ENCODE data around the gene KIF21B.
A peak's percentile ranks its signal among the peaks of the same experiment; 100 is the strongest.

The KIF21B gene

GRCh38 chr1:201049248-201049831 is 25.8 kb upstream of the KIF21B start:
- no peak for DNase-seq (ENCODE audit: low read depth in 2 of 3, low spot score in 2 of 3)

DNA sequence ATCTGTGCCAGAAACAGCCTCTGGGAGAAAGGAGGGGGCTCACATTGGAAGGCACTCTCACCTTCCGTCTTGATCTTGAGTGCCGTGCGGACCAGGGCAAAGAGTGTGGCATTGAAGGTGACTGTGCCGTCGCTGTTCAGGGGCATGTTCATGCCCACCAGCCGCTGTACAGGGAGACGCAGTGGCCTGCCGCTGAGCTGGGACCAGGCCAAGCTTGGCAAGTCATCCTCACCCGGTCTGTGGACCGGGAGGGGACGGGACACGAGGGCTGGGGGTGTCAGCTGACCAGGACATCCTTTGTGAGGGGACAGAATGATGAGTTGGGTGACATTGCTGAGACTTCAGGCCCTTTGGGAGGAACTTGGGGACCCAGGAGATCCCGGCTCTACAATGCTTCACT is 25.0 kb upstream of the KIF21B start:
- DNase-seq (ENCODE audit: low read depth in 2 of 3, low spot score in 2 of 3): no peak

DNA sequence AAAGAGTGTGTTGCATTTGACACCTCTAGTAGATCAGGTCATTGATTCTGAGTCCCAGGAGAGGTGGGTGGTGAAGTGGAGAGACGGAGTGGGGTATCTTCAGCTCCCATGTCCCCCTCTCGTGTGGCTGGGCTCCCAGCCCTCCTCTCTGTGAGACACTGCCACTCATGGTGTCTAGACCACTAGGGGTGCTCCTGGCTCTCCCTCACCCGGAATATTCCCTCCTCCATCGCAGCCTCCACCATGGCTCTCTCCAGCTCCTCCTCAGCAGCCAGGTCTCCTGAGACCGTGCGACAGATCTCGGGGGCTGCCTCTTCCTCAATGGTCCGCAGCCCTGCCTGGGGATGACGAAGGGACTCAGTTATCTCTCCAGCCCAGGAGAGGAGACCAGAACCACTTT is 20.6 kb upstream of the KIF21B start:
- no peak for DNase-seq (ENCODE audit: low read depth in 2 of 3, low spot score in 2 of 3)

DNA sequence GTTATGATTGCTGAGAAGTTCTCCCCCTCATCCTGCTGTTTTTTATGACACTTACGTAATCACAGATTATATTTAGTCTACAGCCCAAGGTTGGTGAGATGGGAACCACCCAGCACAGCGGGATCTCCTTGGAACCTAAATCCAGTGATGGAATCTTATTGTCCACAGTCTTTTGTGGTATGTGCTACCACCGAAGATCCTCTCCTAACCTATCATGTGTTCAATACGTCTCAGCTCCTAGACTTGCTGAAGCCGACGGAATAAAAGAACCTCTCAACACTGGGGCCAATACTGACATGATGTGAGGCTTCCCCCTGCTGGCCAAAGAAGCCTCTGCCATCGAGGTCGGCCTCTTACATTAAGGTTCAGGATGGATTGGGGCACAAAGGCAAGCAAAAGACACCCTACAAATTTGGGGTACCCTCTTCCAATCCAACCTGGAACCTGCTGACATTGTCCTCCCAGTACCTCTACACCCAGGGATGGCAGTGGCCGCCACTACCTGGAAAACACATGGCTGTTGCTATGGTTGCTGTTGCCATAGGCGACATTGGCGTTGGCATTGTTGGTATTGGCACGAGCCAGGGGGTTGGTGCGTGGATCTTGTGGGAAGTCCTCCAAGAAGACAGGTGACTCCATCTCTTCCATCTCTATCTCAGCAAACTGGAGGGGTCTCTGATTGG is 19.4 kb upstream of the KIF21B start:
- DNase-seq (ENCODE audit: low read depth in 2 of 3, low spot score in 2 of 3): peak in 1 of 3 experiments; percentile 23

GRCh38 chr1:201041011-201041410 is 17.5 kb upstream of the KIF21B start:
- no peak for DNase-seq (ENCODE audit: low read depth in 2 of 3, low spot score in 2 of 3)

GRCh38 chr1:201039876-201040275 is 16.4 kb upstream of the KIF21B start:
- DNase-seq (ENCODE audit: low read depth in 2 of 3, low spot score in 2 of 3): no peak

DNA sequence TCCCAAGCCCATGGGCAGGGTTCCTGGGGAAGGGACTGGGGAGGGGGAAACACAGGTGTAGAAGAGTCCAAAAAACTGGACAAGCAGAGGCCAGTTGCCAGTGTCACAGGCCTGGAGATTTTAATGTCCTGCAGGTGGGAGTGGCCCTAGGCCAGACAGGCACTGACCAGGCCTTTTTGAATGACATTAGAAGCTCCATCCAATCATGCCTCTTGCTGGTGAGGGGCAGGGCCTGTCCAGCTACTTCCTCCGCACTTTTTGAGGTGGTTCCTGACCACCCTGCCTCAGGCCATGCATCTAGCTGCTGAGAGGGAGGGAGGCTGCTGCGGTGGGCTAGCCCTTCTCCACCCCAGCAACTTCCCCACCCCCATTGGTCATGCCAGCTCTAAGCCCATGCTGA is 15.9 kb upstream of the KIF21B start:
- DNase-seq (ENCODE audit: low read depth in 2 of 3, low spot score in 2 of 3): no peak

DNA sequence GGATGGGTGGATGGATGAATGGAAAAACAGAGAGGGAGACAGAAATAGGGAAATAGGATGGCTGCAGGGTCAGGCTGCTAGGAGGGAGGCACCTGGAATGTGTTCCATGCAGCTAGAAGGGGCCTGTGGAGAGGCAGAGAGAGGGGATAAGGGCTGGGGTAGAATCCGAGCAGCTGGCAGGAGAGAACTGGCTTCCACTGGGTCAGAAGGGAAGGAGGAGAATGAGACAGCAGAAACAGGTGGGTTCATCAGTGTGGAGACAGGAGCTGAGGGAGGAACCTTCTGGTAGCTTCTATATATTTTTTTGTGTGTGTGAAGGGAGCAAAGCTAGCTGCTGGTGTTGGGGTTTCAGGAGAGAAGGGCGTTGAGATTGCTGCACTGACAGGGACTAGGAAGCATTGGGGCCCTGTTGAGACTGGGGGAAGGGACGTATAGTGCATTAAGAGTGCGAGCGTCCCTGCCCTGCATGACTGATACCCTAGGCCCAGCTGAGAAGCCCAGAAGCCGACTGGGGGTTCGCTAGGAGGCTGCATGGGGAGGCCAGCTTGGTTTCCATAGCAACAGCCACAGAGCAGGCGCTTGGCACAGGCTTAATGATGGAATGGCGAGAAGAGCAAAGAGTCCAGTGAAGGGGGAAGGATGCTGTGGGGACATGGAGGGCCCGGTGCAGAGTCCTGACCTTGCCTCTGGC is 14.8 kb upstream of the KIF21B start:
- DNase-seq (ENCODE audit: low read depth in 2 of 3, low spot score in 2 of 3): no peak

- no peak for DNase-seq (ENCODE audit: low read depth in 2 of 3, low spot score in 2 of 3)
Observed at GRCh38 chr1:201036188-201036842, 12.8 kb upstream of the KIF21B start.

- no peak for DNase-seq (ENCODE audit: low read depth in 2 of 3, low spot score in 2 of 3)
Observed at GRCh38 chr1:201034671-201035070, 11.2 kb upstream of the KIF21B start.

DNA sequence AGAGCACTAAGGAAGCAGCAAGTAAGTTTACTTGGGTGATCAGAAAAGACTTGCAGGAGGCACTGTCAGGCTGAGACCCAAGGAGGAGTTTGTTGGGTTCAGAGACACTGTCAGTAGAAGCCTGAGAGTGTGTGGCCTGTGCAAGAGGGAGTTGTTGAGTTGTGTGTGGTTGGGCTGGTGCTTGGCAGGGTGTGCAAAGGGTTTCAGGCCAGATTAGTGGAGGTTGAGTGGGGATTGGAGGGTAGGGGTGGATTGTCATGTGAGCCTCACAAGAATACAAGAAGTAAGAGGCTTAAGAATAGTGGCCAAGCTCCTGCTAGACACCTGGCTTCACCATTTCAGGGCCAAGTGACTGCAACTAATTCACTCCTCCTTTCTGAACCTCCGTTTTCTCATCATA is 8.9 kb upstream of the KIF21B start:
- no peak for DNase-seq (ENCODE audit: low read depth in 2 of 3, low spot score in 2 of 3)

DNA sequence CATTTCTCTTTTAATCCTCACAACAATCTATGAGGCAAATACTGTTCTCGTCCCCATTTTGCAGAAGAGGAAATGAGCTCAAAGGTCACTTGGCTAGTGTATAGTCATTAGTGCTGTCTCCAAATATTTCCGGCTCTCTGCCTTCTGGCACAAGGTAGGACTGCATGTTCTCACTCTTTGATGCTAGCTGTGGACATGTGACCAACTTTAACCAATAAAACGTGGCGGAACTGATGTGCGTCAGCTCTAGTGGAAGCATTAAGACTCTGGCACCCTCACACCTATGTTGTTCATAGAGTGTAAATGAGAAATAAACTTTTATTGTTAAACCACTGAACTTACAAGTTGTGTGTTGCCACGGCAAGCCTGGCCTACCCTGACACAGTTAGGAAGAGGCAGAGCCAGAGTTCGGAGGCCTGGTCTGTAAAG is 5.0 kb upstream of the KIF21B start:
- no peak for DNase-seq (ENCODE audit: low read depth in 2 of 3, low spot score in 2 of 3)

DNA sequence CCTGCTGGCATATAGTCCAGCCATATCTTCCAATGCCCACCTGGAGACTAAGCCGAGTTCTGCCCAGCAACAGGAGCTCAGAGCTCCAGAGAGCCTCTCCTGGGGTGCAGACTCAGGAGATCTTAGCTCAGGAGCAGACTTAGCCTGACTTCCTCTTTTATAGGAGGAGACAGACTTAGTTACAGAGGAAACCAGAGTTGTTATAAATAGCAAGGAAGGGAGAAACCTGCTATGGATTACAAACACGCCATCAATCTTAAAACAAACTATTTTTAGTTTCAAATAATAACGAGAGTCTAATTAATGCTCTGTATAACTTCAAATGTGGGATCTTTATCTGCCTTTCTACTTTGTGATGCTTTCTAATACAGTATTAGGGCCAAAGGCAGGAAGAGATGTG is 3.3 kb upstream of the KIF21B start:
- DNase-seq (ENCODE audit: low read depth in 2 of 3, low spot score in 2 of 3): no peak

DNA sequence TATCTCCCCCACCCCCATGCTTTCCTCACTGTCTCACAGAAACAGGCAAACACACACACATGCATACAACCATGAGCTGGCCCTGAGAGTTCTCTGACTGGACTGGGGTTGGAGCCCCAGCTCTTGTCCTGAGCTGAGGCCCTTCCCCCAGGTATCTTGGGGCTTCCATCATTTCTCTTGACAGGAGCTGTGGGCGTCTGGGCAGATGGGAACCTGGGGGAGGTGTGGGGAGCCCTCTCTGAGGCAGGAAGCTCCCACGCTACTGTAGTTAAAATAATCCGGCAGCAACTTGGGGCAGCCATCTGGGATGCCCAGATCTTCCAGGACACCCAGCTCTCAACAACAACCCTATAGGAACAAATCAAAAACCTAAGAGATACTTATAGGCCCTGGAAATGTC is 2.7 kb upstream of the KIF21B start:
- DNase-seq (ENCODE audit: low read depth in 2 of 3, low spot score in 2 of 3): no peak

DNA sequence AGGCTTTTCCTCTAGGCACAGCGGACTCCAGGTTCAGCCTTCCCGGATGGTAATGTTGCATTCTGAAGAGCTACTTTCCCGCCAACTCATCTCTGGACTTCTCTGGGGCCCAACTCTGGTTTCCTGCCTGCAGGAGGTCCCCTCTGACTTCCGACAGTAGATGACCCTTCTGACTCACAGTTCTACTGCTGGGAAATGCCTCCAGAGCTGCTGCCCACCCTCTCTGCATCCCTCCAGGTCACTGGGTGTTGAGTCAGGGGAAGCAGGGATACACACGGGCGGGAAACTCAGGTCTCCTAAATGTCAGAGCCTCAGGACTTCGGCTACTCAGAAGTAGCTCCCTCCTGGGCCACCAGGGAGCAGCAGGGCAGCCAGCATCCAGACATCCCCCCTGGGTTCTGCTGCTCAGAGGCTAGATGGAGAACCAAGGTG is 2.1 kb upstream of the KIF21B start:
- DNase-seq (ENCODE audit: low read depth in 2 of 3, low spot score in 2 of 3): no peak

DNA sequence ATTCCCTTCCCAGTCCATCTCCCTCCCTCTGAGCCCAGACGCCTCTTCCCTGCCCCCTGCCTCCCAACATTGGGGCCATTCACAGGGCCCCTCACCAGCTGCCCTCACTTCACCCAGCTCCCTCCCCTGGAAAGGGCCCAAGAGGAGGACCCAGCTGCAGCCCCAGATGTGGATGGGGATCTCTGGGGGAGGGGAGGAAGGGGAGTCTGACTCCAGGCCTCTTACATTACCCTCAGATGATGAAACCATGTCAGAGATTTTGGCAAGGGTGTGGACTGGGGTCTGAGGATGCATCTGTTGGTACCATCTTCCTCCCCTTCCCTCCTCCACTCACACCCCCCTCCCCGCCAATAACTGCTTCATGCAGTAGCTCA is 1.1 kb upstream of the KIF21B start:
- DNase-seq (ENCODE audit: low read depth in 2 of 3, low spot score in 2 of 3): no peak

DNA sequence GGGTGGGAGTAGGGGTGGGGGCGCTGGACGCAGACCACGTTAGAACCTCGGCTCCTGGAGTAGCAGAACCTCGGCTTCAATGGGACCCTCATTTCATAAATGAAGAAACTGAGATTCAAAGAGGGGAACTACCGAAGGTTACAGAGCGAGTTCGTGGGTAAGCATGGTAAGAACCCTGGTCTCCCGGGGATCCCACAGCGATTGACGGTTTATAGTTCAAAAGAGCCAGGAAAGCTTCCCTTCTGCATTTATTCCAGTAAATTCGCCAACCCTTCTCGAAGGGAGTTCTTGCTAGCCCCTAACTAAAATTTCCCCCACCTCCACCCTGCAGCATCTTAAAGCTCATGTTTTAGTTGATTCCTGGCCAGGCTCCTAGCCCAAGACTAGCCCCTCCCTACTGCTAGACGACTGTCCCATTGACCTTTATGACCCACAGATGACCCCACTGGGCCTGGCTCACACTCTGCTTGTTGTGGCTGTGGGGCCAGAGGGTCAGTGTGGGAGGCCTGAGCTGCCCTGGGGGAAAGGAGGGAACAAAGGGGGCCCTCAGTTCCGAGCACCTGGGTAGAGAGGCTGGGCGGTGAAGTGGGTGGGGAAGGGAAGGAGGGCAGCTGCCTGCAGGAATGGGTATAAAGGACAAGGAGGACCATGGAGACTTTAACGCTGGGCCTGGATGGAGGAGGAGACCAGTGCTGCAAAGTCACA is 558 bp upstream of the KIF21B start:
- DNase-seq (ENCODE audit: low read depth in 2 of 3, low spot score in 2 of 3): no peak

DNA sequence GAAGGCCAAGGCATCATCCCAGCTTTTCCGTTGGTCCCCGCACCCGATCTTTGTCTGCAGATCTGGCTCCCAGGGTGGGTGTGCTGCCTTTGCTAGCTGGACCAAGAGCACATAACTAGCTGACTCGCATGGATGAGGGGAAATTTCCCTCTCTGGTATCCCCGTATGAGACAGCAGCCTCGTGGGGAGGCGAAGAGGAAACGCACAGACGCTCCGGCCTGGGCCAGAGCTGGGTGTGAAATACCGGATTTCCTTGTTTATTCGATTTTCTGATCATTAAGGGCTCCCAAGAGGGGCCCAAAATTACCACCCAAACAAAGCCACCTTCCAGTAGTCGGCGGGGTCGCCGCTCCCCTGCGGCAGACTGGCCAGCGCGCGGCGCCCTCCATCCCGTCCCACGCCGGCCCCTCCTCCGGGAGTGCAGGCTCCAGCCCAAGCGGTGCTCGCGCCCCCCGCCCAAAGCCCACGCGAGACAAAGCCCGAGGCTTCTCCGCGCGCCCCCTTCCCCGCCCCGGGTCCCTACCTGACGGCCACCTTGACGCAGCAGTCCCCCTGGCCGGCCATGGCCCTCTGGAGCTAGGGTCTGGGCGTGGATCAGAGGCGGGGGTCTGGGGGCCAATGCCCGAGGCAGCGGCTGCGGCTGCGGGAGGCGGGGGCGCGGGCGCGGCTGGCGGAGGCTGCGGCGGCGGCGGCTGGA is 546 bp downstream of the KIF21B start:
- DNase-seq (ENCODE audit: low read depth in 2 of 3, low spot score in 2 of 3): no peak

GRCh38 chr1:201022493-201022819 is 1.1 kb downstream of the KIF21B start:
- no peak for DNase-seq (ENCODE audit: low read depth in 2 of 3, low spot score in 2 of 3)

DNA sequence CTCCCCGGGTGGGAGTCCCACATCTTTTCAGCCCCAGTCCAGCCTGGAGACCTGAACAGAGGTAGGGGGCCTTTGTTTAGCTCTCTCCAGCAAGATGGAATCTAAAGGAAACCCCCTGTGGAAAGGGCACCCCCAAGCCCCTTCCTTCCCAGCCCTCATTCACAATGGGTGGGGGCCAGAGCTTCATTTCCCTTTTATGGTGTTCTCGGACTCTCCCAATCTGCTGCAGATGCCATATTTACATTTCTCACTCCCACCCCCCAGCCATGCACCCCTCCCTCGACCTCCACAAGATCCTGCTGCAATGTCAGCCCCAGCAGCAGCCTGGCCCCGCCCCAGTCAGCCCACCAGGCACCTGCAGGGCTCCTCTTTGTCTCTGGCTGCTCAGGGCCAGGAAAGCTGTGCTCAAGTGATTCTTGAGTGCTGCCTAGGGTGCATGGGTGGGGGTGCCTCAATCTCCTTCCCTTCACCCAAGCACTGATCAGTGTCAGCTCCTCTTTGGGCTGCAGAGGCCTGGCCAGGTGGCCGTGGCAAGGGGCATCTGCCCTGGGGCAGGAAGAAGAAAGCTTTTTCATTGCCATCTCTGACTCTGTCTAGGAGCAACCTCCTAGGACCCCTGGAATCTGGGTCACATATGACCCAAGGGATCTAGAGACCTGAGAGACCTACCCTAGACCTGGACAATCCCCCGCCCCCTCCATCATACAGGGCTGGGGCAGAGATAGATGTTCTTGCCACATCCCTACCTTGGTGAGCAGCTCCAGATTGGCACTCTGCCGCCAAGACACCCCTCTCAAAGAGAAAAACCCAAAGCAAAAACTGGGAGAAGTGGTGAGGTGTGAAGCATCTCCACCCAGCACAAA is 1.7 kb downstream of the KIF21B start:
- DNase-seq (ENCODE audit: low read depth in 2 of 3, low spot score in 2 of 3): no peak
